Esophagus squamous epithelium (tissue), 4 donors: Measurements from ENCODE around the gene STARD3.

Source experiments
- POLR2A ChIP-seq, 4 donors: fragments of 450-650 bp; IDR thresholded peaks; one replicate each; pipeline ENCODE4 v1.6.1; 2017; ENCODE audit warnings: antibody characterized with exemption in 4 of 4, mild to moderate bottlenecking in 4 of 4, moderate library complexity in 3 of 4
- TF ChIP-seq, protein P1 (sequence below), 6 experiments: fragments of 450-650 bp in 4 of 6; fragments of 200-600 bp in 2 of 6; sonication (generic) in 2 of 6; IDR thresholded peaks; one replicate each; pipeline ENCODE4 v1.5.1; 2016 to 2019; ENCODE audit warnings: antibody characterized with exemption in 6 of 6, mild to moderate bottlenecking in 4 of 6, moderate library complexity in 4 of 6

DNA sequence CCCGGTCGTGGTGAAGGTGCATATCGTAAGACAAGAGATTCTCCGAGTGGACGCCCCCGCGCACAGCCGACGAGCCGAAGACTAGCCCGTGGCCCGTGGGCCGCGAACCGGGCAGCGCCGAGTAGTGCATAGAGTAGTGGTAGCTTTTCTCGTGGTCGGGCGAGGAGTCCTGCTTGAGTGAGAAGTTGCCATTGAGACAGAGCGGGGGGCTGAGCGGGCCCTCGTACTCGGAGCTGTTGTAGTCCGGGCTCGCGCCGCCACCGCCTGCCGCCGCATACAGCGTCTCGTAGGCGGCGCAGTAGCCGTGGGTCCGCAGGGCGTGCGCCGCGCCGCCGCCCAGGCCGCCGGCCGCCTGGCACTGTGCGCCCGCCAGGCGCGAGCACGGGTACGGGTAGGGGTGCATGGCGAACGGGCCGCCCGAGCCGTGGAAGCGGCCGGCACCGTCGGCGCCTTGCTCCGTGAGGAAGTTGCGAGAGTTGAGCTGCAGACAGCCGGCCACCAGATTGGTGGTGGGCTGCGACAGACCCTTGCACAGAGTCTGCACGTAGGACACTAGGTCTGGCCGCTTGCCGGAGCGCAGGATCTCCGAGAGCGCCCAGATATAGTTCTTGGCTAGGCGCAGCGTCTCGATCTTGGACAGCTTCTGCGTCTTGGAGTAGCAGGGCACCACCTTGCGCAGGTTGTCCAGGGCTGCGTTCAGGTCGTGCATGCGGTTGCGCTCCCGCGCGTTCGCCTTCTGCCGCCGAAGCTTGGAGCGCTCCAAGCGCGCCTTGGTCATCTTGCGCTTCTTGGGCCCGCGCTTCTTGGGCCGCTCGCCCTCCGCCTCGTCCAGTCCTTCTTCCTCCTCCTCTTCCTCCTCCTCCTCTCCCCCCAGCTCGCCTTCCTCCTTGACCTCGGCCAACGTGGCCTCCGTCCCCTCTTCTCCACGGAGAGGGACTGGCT, 31.2 kb upstream of the STARD3 start:
- TF ChIP-seq, protein P1, sequence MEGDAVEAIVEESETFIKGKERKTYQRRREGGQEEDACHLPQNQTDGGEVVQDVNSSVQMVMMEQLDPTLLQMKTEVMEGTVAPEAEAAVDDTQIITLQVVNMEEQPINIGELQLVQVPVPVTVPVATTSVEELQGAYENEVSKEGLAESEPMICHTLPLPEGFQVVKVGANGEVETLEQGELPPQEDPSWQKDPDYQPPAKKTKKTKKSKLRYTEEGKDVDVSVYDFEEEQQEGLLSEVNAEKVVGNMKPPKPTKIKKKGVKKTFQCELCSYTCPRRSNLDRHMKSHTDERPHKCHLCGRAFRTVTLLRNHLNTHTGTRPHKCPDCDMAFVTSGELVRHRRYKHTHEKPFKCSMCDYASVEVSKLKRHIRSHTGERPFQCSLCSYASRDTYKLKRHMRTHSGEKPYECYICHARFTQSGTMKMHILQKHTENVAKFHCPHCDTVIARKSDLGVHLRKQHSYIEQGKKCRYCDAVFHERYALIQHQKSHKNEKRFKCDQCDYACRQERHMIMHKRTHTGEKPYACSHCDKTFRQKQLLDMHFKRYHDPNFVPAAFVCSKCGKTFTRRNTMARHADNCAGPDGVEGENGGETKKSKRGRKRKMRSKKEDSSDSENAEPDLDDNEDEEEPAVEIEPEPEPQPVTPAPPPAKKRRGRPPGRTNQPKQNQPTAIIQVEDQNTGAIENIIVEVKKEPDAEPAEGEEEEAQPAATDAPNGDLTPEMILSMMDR (IDR thresholded peaks at IDR 0.05) = no peak
- TF ChIP-seq POLR2A (IDR thresholded peaks at IDR 0.05) = no peak
